Activated B cell treated with CpG ODN at 0.5 μM for 24 hours (primary cell): ENCODE results near the gene BAHCC1. TPM values are rescaled to one million over a fixed set of nuclear protein-coding genes. Genes with fewer than 3 reads are reported as not detected.

Experiments used
- ATAC-seq: fragments of 200-7000 bp; cut with Tn5 transposase; one replicate; pipeline ENCODE4 v1.10.0; 2021; ENCODE audit warnings: low read depth, mild to moderate bottlenecking, moderate library complexity
- CTCF ChIA-PET: fragments of 350-600 bp; sonication (Branson Sonifier 250); formaldehyde crosslinking; loops from one replicate; lab custom pipeline; 2021; ENCODE audit warnings: antibody characterized with exemption; lab: Charles Lee
- POLR2A ChIA-PET: fragments of 350-600 bp; sonication (Branson Sonifier 250); formaldehyde crosslinking; loops from one replicate; lab custom pipeline; 2021; ENCODE audit warnings: antibody characterized with exemption; lab: Charles Lee
- DNase-seq: peaks from one replicate; pipeline ENCODE4 v3.0.0; 2022
- H3K27ac Mint-ChIP-seq: one replicate; pipeline ENCODE4 v1.8.0; 2020; ENCODE audit warnings: mixed read lengths
- H3K27me3 Mint-ChIP-seq: one replicate; pipeline ENCODE4 v1.8.0; 2021; ENCODE audit warnings: mixed read lengths
- H3K36me3 Mint-ChIP-seq: one replicate; pipeline ENCODE4 v1.8.0; 2021; ENCODE audit warnings: low read depth, mixed read lengths
- H3K4me1 Mint-ChIP-seq: one replicate; pipeline ENCODE4 v1.8.0; 2021; ENCODE audit warnings: mixed read lengths
- H3K4me3 Mint-ChIP-seq: one replicate; pipeline ENCODE4 v1.8.0; 2020; ENCODE audit warnings: mild to moderate bottlenecking, mixed read lengths
- H3K9me3 Mint-ChIP-seq: one replicate; pipeline ENCODE4 v1.8.0; 2020; ENCODE audit warnings: mixed read lengths
- CTCF ChIP-seq: fragments of 200-600 bp; IDR thresholded peaks from one replicate; pipeline ENCODE4 v1.8.0; 2022; ENCODE audit warnings: antibody characterized with exemption, mild to moderate bottlenecking
- intact Hi-C: fragments of 100-400 bp; cut with micrococcal nuclease; formaldehyde crosslinking; loops from one replicate; pipeline ENCODE4 v1.15.1; 2024
- total RNA-seq: library from RNA; stranded (reverse); gene quantifications from 2 replicates; pipeline ENCODE4 v1.2.3, GENCODE V29; 2022

The BAHCC1 gene
- total RNA-seq, 1 donor from 2014 or later: 0.13 TPM

- Mint-ChIP-seq H3K9me3 (no peaks in the 10 kb centered on the region), H3K4me3 (no peak overlapping the region), H3K27me3 (no peaks in the 10 kb centered on the region), H3K27ac (no peak overlapping the region), H3K4me1 (no peaks in the 10 kb centered on the region), H3K36me3 (no peaks in the 10 kb centered on the region)
- intact Hi-C loops: no loop called here
- ChIA-PET POLR2A (no interaction called here), CTCF (no interaction called here)
- TF ChIP-seq CTCF: no peak
- ATAC-seq (no peak), DNase-seq (no peak)
Measured at GRCh38 chr17:81464586-81464985, 69.3 kb downstream of the BAHCC1 start.

GRCh38 chr17:81465910-81466309, 70.7 kb downstream of the BAHCC1 start:
- intact Hi-C loops: no loop called here
- Mint-ChIP-seq H3K9me3 (no peaks in the 10 kb centered on the region), H3K27me3 (no peaks in the 10 kb centered on the region), H3K4me3 (no peak overlapping the region), H3K27ac (no peak overlapping the region), H3K36me3 (no peaks in the 10 kb centered on the region), H3K4me1 (no peaks in the 10 kb centered on the region)
- TF ChIP-seq CTCF: no peak
- ATAC-seq (no peak), DNase-seq (no peak)
- POLR2A ChIA-PET: interaction anchor here (0.5 kb wide), 1 partner anchor 25 kb away, joined by 3 read pairs; no protein-coding TSS in a partner anchor
- CTCF ChIA-PET: no interaction called here

- Mint-ChIP-seq H3K27ac (no peak overlapping the region), H3K4me3 (no peak overlapping the region), H3K9me3 (no peaks in the 10 kb centered on the region), H3K4me1 (no peaks in the 10 kb centered on the region), H3K36me3 (no peaks in the 10 kb centered on the region), H3K27me3 (no peaks in the 10 kb centered on the region)
- DNase-seq (no peak), ATAC-seq (no peak)
- intact Hi-C loops: no loop called here
- POLR2A ChIA-PET: interaction anchor here (0.6 kb wide), 1 partner anchor 188 kb away, joined by 3 read pairs; no protein-coding TSS in a partner anchor
- no peak for TF ChIP-seq CTCF
- CTCF ChIA-PET: no interaction called here
Measured at GRCh38 chr17:81466564-81467472, 71.6 kb downstream of the BAHCC1 start.

GRCh38 chr17:81468111-81468769, 73.0 kb downstream of the BAHCC1 start:
- TF ChIP-seq CTCF: no peak
- intact Hi-C loops: no loop called here
- DNase-seq (no peak), ATAC-seq (no peak)
- Mint-ChIP-seq H3K27me3 (no peaks in the 10 kb centered on the region), H3K4me3 (no peak overlapping the region), H3K36me3 (no peaks in the 10 kb centered on the region), H3K9me3 (no peaks in the 10 kb centered on the region), H3K27ac (no peak overlapping the region), H3K4me1 (no peaks in the 10 kb centered on the region)
- POLR2A ChIA-PET: no interaction called here
- CTCF ChIA-PET: no interaction called here

- no peak for DNase-seq
- H3K27me3 Mint-ChIP-seq: no peaks in the 10 kb centered on the region
- ATAC-seq: no peak
- H3K36me3 Mint-ChIP-seq: no peaks in the 10 kb centered on the region
- ChIA-PET POLR2A (interaction anchor here (0.6 kb wide), 1 partner anchor 71 kb away, joined by 3 read pairs; no protein-coding TSS in a partner anchor), CTCF (no interaction called here)
- no peak overlapping the region for H3K27ac Mint-ChIP-seq
- TF ChIP-seq CTCF: no peak
- no peak overlapping the region for H3K4me3 Mint-ChIP-seq
- intact Hi-C loops: no loop called here
- H3K4me1 Mint-ChIP-seq: no peaks in the 10 kb centered on the region
- H3K9me3 Mint-ChIP-seq: no peaks in the 10 kb centered on the region
Measured at GRCh38 chr17:81468770-81469121, 73.5 kb downstream of the BAHCC1 start.
